ENCODE data around the gene RBP3.

- TF ChIP-seq CTCF (IDR thresholded peaks at IDR 0.05 in 8 of 11, conservative IDR thresholded peaks at IDR 0.05 in 3 of 11) (no peak), POLR2A (IDR thresholded peaks at IDR 0.05) (no peak), POLR2AphosphoS5 (IDR thresholded peaks at IDR 0.05) (no peak)
Observed at GRCh38 chr10:47308775-47309174, 39.4 kb upstream of the RBP3 start.
